Measurements from ENCODE around the gene CACNA1I. TPM values are rescaled to one million over a fixed set of nuclear protein-coding genes. Genes with fewer than 3 reads are reported as not detected.

The CACNA1I gene
- total and polyA plus RNA-seq, 2 of the 8 experiments (the other 6 are each of a cell fraction or from before 2014, with no cell fraction given) = 0.77 to 1.2 TPM

DNA sequence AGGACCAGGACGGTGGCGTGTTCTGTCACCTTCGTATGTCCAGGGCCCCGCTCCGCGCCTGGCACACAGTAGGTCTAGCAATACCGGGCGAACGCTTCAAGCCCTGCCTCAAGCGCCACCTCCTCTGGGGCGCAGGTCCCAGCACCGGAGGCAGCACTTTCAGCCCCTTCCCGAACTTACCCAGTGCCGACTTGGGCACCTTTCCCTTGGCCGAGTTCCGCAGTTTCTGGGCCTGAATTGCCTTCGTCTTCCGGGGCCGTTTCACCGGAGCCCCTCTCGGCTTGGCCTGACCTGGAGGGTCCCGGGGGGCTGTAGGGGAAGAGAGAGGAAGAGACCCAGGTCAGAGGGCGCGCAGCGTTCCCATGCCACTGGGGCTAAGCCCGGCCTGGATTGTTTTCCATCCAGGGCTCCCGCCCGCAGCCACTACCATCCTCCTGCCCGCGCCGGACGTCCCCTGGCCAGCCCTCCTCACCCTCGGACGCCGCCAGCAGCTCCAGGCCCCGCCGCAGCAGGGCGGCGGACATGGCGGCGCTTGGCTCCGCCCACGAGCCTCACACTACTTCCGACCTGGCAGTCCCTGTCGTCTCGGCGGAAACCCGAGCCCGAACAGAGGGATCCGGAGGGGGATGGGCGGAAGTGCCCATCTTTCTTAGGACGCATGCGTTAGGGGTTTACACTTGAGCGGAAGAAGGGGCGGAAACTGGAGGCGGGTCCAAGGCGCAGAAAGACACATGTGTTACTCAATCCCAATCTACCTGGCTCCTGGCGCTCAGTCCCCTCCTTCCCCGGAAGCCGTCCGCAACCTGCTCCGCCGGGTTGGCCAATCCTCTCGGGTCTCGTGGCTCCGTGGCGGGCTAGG is 38.1 kb upstream of the CACNA1I start, which contains the start of gene RPS19BP1:
RPS19BP1 (minus strand) TSS at position 534 of the 859 bp plus-strand sequence; CDS start at position 524, 10 bp downstream.
- H3K27ac ChIP-seq (ENCODE audit: low read depth, low read length) = peak within 1 kb of the TSS; percentile 67
- H2BK12ac ChIP-seq (ENCODE audit: low read depth, low read length) = peak within 1 kb of the TSS; percentile 91
- H3K14ac ChIP-seq (ENCODE audit: insufficient read length) = no peak within 1 kb of the TSS
- H3K23me2 ChIP-seq (ENCODE audit: low read depth, low read length) = peaks cover 8% of the 10 kb centered on the region
- H3K23ac ChIP-seq (ENCODE audit: insufficient read length) = no peak within 1 kb of the TSS
- whole genome bisulfite sequencing, 2 experiments (ENCODE audit: extremely low coverage in 1 of 2, insufficient coverage in 1 of 2, insufficient read length in 1 of 2, insufficient replicate concordance in 2 of 2, low coverage in 1 of 2, low lambda C conversion rate in 2 of 2, missing lambda C conversion rate in 1 of 2) = 2% methylated on average over 67 of the region's 67 CpGs; no CpG with 5 or more reads in 1 of the 2 experiments
- peak; percentile 85 for FAIRE-seq
- no peaks in the 10 kb centered on the region for H3K9me3 ChIP-seq (ENCODE audit: insufficient read depth in 2 of 2, low read depth in 1 of 2, low read length in 1 of 2)
- H3K79me2 ChIP-seq (ENCODE audit: control insufficient read depth in 1 of 2, insufficient read depth in 2 of 2, low read length in 2 of 2) = peaks cover 0 to 14% of the 10 kb centered on the region in 2 experiments; a peak in 2 of 4 replicates
- peak within 1 kb of the TSS; percentile 90 for H3K56ac ChIP-seq (replicated peaks; ENCODE audit: insufficient read length, low read depth, low read length)
- H2AFZ ChIP-seq (ENCODE audit: low read length) = peak within 1 kb of the TSS; percentile 43; the same call in 1 of the 2 replicates
- H3K18ac ChIP-seq (ENCODE audit: extremely low read depth, low read length) = peak within 1 kb of the TSS; percentile 93; the same call in 1 of the 2 replicates
- DNase-seq (ENCODE audit: low read depth in 1 of 2, low spot score in 2 of 2) = peak; percentile 94 to 100
- H4K20me1 ChIP-seq (replicated peaks in 1 of 2; ENCODE audit: control insufficient read depth in 1 of 2, insufficient read depth in 2 of 2, low read length in 2 of 2) = peaks cover 7 to 29% of the 10 kb centered on the region in 2 experiments
- H3K36me3 ChIP-seq (ENCODE audit: control insufficient read depth in 2 of 4, insufficient read depth in 4 of 4, low read length in 3 of 4) = peaks cover 0 to 6% (median 1%) of the 10 kb centered on the region in 4 experiments; a peak in 4 of 8 replicates
- 0 out of 2 replicates have a peak within 1 kb of the TSS, but pooled peaks have one; percentile 1 for H2BK15ac ChIP-seq (ENCODE audit: low read length)
- no peak within 1 kb of the TSS for H2BK120ac ChIP-seq (replicated peaks; ENCODE audit: low read depth, low read length)
- peaks cover 3% of the 10 kb centered on the region; the same call in 1 of the 2 replicates for H3K79me1 ChIP-seq (ENCODE audit: low read depth, low read length)
- H2BK5ac ChIP-seq (ENCODE audit: low read depth, low read length) = peak within 1 kb of the TSS; percentile 73; the same call in 1 of the 2 replicates
- H3K4ac ChIP-seq (replicated peaks; ENCODE audit: insufficient read length, low read depth, low read length) = peak within 1 kb of the TSS; percentile 72
- peak within 1 kb of the TSS; percentile 73 to 97 (median 96) for H3K4me3 ChIP-seq (ENCODE audit: extremely low read depth in 1 of 4, insufficient read depth in 2 of 4, low read depth in 3 of 4, low read length in 4 of 4)
- H3K27me3 ChIP-seq (replicated peaks in 1 of 4; ENCODE audit: control insufficient read depth in 3 of 4, extremely low read depth in 1 of 4, insufficient read depth in 3 of 4, low read length in 3 of 4) = no peaks in the 10 kb centered on the region
- no peak within 1 kb of the TSS for H2AK5ac ChIP-seq (ENCODE audit: low read depth, low read length)
- peak within 1 kb of the TSS; percentile 77; the same call in 1 of the 2 replicates for H2BK20ac ChIP-seq (ENCODE audit: low read length)
- peaks cover 12 to 45% (median 25%) of the 10 kb centered on the region in 4 experiments for H3K4me1 ChIP-seq (replicated peaks in 1 of 4; ENCODE audit: control insufficient read depth in 3 of 4, insufficient read depth in 4 of 4, low read length in 3 of 4)
- H3K4me2 ChIP-seq (ENCODE audit: insufficient read depth in 1 of 2, low read depth in 2 of 2, low read length in 2 of 2) = peak within 1 kb of the TSS; percentile 79 to 88
- peak within 1 kb of the TSS; percentile 93; the same call in 1 of the 2 replicates for H4K8ac ChIP-seq (ENCODE audit: extremely low read depth, insufficient read depth, low read length)
- peak within 1 kb of the TSS; percentile 44 for H4K91ac ChIP-seq (replicated peaks; ENCODE audit: insufficient read length, low read length)
- peak within 1 kb of the TSS; percentile 89 for H4K5ac ChIP-seq (ENCODE audit: insufficient read length, low read depth, low read length)
- CTCF ChIA-PET (ENCODE audit: partially characterized antibody) = interaction anchor here (1.1 to 21.9 kb wide), 10 partner anchors 10 to 508 kb away, joined by 3 to 361 read pairs (median 4); partner anchors contain the start of genes ATF4 and MIEF1
- H3K9ac ChIP-seq (replicated peaks in 1 of 4; ENCODE audit: extremely low read depth in 1 of 4, low read depth in 3 of 4, low read length in 3 of 4) = peak within 1 kb of the TSS; percentile 62 to 72 (median 70)
- POLR2A ChIA-PET (ENCODE audit: partially characterized antibody) = interaction anchor here (0.9 to 8.9 kb wide), 5 partner anchors 10 to 213 kb away, joined by 3 to 72 read pairs (median 16); partner anchors contain the start of genes ATF4 and RPL3
- TF ChIP-seq RBBP5 (IDR thresholded peaks at IDR 0.05; ENCODE audit: borderline replicate concordance, low read depth, low read length) (0 out of 2 replicates have a peak, but pooled peaks have one; percentile 41), EGR1 (IDR thresholded peaks at IDR 0.05; ENCODE audit: borderline replicate concordance, low read depth, low read length) (peak; percentile 97), KDM4A (IDR thresholded peaks at IDR 0.05; ENCODE audit: low read depth, low read length, severe bottlenecking) (peak; percentile 85), SP1 (IDR thresholded peaks at IDR 0.05; ENCODE audit: low read depth, low read length) (peak; percentile 68; the same call in 1 of the 2 replicates), ASH2L (IDR thresholded peaks at IDR 0.05; ENCODE audit: low read length) (peak; percentile 57), SUZ12 (IDR thresholded peaks at IDR 0.05; ENCODE audit: low read length) (no peak), GABPA (IDR thresholded peaks at IDR 0.05; ENCODE audit: borderline replicate concordance, insufficient read depth, low read length) (peak; percentile 92), SAP30 (IDR thresholded peaks at IDR 0.05; ENCODE audit: insufficient read depth, insufficient replicate concordance, low read length) (peak; percentile 21), RAD21 (IDR thresholded peaks at IDR 0.05 in 1 of 2, conservative IDR thresholded peaks at IDR 0.05 in 1 of 2; ENCODE audit: low read depth in 2 of 2, low read length in 2 of 2) (no peak)
